Glomerular visceral epithelial cell (primary cell): ENCODE data around the gene ADCY9.
"Not testable (repeated sequence)": the region's sequence is repeated elsewhere in the genome, so short reads cannot be mapped to it uniquely, and the experiment has no call there.

Source experiments
- DNase-seq: peaks from one replicate; pipeline ENCODE4 v3.0.0-alpha.2; 2016; ENCODE audit errors: extremely low spot score

ADCY9 gene

DNA sequence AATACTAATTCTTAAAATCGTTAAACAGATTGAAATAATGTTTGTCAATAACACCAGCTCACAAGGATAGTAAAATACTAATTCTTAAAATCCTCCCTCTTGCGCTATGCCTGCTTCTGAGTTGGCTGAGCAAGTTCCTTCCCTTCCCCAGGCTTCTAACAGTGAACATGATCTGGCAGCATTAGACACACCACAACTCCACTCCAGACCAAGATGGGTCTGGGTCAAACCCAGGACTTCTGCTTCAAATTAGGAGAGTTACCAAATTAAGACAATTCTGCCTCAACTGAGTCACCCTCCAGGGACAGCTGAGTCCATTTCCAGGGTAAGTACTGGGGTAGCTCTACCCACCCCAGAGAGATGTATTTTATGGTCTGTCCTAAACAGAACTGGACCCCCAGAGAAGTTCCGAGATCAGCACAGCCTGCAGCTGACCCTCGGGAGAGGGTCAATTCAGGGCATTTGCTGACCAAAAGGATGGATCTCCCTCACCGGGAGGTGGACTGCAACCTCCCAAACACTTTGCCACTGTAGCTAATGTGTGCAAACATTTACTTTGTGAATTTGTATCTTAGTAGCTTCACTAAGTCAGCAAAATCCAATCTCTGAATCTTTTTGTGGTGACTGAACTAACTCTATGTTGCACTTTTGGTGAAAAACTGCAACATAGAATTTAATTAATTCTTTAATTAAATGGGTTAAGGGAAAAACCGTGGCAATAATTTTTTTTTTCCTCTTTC is 48.8 kb downstream of the ADCY9 start:
- no peak for DNase-seq

DNA sequence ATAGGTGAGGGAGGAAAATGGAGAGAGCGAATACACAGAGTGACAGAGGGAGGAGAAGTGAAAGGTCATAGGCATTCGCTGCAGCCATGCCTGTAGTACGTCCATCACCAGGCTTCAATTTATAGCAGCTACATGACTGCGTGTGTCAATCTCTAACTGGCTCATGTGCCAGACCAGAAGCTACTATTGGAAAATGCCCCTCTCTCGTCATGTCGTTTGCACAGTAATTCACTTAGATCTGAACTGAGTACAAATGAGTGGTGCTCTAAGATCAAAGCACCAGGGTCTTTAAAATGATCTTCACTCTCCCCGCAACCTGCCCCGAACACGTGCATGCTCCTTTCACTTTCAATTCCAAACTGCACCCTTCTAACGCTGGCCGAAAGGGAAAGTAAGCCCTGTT is 51.3 kb downstream of the ADCY9 start:
- DNase-seq: no peak

DNA sequence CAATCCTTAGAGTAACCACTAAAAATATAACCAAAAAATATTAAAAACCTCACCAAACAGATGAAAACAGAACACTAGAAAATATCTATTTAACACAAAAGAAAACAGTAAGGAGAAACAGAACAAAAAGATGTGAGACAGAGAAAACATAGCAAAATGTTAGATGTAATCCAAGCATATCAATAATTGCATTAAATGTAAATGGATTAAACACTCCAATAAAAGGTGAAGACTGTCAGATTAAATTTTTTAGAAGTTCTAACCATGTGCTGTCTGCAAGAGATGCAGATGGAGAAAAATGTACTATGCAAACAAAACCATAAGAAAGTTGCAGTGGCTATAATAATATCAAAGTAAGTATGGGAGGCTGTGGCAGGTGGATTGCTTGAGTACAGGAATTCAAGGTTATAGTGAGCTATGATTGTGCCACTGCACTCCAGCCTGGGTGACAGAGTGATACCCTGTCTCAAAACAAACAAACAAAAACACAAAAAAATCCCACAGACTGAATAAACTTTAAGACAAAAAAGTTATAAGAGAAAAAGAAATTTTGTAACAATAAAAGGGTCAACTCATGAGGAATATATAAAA is 53.9 kb downstream of the ADCY9 start:
- DNase-seq: no peak

DNA sequence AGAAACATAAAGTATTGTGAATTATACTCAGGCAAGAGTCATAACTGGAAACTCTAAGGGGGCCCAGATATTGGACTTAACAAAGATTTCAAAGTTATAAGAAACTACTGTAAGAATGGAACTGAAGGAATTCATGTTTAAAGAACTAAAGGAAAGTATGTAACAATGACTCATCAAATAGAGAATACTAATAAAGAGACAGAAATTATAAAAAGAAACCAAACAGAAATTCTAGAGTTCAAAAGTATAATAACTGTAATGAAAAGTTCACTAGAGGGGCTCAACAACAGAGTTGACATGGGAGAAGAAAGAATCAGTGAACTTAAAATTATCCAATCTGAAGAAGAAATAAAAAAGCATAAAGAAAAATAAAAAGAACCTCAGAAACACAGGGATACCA is 55.4 kb downstream of the ADCY9 start:
- DNase-seq: no peak

DNA sequence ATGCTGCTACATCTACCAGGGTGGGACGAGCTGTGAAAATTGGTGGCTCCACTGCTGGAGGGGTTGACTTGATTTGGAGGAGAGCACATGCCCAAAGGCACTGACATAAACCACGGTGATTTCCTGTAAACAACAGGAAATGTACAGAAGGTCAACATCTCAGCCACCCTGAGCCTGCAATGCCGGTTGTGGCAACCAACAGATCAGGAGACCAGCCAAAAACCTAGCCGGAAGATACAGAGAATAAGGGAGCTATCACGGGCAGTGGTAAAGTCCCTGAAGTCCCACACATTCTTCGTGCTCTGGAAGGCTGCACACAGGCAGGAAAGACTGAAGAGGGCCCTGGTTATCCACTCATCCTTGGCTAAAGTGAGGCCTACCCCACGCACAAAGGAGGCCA is 56.2 kb downstream of the ADCY9 start:
- DNase-seq: no peak

DNA sequence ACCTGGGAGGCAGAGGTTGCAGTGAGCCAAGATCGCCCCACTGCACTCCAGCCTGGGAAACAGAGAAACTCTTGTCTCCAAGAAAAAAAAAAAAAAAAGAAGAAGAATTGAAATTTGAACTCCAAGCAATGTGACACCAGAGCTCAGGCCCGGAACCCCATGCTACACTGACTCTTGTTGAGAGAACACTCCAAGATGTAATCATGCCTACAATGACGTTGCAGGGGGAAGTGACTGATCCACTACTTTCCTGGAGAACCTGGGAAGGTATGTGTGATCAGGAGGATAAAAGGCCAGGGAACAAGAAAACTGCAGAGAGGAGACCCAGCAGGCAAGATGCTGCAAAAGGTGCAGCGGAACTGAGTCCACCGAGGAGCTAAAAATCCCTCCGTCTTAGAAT is 57.9 kb downstream of the ADCY9 start:
- no peak for DNase-seq

DNA sequence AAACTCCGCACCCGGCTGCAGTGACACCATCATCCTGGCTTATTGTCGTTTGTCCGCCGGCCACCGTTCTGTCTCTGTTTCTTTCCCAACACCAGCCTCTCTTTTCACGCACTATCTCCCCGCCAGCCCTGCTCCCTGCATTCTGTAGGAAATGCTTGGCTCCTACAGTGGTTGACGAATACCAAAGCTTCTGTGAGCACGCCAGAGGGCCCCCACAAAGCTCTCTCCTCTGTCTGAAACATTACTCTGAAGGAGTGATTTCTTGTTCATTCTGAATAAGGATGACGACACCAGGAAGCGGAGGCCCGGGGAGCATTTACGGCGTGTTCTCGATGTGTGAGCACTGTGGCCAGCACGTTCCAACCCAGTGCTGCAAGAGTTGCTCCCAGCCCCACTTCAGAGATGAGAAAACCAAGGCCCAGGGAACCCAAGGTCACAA is 58.8 kb downstream of the ADCY9 start:
- no peak for DNase-seq

DNA sequence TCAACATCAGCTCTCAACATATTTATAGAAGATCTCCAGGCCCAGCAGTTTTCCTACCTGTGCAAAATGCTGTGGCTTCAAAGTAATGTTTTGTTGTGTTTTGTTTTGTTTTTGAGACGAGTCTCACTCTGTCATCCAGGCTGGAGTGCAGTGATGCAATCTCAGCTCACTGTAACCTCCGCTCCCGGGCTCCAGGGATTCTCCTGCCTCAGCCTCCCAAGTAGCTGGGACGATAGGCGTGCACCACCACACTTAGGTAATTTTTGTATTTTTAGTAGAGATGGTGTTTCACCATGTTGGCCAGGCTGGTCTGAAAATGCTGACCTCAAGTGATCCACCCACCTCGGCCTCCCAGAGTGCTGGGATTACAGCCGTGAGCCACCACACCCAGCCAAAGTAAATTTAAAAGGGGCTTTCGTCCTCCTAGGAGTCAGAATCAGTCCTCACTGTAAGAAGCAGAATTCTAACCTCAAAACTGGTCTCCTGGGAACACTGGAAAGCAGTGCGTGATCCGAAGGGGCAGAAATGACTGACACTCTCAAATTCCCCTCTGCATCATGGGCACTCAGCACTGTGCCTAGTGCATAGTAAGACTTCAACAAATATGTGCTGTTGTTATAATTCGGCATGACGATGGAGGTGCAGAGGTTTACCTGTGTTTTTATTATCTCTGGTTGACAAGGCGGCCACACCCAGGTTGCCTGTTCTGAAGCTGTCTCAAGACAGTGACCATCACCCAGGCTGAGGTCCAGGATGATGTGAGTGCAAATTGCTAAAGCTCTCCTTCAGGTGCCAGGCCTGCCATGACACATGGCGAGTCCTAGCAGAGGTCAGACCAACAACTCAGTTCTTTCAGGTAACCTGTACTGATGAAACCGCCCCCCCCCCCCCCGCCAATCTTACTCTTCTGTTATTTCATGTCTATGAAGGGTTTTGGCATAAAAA is 59.8 kb downstream of the ADCY9 start:
- no peak for DNase-seq

DNA sequence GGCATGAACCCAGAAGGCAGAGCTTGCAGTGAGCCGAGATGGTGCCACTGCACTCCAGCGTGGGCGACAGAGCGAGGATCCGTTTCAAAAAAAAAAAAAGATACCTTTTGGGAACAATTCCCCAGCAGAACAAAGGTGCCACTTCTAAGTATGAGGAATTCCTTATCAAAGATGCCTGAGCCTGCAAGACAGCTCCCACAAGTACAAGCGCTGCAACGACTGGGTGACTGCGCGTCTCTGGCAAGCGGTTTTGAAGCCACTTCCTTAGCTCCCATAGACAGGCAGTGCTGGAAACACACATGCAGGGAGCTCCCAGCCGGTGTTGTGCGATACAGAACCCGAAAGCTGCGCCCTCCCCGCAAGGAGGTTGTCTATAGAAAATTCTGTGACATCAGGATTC is 60.5 kb downstream of the ADCY9 start:
- no peak for DNase-seq

DNA sequence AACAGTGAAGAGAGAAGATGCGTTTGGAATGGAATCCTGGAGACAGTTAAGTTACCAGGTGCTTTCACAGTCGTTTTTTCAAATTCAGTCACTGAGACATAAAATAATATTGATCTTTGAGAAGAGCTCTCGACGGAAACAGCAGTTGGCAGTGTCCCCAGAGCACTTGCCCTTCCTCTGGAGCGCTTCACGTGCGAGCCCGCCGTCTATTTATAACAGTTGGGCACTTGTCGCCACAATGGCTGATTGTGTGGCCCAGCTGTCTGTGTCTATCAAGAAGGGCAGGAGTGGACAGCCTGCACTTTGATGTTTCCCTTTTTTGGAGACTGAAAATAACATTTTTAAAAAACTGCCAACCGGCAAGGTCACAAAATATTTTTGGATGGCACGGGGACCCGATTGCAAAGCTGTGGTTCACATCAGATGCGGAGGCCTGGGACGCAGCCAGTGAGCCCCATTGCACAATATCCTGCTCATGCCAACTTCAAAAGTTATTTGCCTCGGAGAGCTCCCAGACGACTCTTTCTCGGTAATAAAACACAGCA is 62.9 kb downstream of the ADCY9 start:
- no peak for DNase-seq

DNA sequence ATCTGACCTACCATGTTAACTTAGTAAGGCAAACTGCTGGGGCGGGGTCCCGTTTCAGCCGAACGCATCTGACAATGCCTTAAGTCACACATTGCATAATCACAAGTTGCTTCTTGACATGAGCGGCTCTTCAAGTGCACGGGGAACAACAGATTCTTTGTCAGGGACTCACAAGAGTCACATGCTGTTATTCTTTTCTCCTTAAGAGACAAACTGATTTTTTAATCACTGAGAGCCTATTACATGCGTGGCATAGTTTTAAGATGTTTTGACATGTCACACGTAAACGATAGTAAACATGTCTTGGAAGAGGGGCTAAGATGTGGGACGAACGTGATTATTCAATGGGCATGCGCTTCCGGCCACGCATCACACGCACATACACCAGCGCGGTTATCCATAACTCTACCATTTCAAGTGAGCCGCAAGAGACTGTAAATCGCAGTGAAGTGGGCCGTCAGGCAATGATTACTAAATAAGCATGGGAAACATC is 63.4 kb downstream of the ADCY9 start:
- no peak for DNase-seq

DNA sequence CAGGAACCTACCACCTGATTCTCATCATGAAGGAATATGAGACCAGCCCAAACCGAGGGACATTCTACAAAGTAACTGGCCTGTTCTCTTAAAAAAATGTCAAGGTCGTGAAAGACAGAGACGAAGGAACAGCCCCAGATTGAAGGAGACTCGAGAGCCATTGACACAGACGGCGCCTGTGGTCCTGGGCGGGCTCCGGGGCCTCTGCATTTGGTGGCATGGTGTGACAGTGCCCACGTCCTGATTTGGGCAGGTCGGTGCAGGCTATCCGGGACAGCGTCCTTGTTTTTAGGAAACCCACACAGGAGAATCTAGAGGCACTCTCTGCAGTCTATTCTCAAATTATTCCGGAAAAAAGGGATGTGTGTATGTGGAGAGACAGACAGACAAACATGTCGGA is 64.1 kb downstream of the ADCY9 start:
- no peak for DNase-seq

DNA sequence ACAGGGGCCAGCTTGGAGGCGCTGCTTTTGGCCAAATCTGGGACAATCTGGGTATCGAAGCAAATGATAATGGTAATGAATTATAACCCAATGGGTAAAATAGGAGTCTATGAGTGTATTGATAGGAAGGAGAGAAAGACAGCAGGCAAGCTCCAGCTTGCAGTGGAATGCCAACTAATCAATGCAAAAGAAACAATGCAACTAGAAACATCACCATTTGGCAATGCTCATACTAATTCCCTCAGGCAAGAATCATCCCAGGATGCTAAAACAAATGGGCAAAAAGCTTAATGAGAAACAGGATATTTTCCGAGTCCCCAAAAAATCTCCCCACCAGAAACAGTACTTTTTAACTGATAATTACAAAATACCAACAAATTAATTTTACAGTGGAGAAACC is 64.7 kb downstream of the ADCY9 start:
- no peak for DNase-seq

DNA sequence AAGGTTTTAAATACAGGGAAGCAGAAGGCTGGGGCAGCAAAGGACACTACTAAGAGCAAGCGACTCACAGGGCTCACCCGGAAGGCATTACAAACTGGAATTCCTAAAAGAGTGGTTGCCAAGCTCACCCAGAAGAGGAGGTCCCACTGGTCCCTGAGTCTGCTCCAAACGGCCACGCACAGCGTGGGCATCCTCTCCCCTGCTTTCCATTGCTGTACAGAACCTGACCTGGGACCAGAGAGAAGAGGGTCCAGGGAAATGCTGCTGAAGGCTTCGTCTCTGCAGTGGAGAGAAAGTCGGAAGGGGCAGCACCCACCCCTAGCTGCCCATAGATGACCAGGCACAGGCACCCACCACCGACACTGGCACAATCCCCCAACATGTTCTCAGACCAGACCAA is 67.2 kb downstream of the ADCY9 start:
- DNase-seq: no peak

DNA sequence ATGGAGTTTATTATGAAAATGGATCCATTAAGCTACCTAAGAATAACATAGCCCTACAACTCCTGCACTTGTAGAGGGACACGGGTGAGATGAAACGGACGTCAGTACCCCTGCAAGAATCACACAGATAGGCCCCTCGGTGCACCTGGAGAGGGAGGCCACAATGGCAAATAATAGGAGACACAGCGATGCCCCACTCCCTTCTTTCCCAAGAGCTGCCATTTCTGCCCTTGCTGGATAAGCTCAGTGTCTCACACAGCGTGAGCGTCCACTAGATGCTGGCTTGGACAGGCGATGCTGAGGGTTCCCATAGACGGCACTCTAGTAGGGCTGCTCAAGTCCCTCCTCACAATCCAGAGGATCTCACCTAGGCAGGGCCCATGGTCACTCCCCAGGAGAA is 67.8 kb downstream of the ADCY9 start:
- no peak for DNase-seq

DNA sequence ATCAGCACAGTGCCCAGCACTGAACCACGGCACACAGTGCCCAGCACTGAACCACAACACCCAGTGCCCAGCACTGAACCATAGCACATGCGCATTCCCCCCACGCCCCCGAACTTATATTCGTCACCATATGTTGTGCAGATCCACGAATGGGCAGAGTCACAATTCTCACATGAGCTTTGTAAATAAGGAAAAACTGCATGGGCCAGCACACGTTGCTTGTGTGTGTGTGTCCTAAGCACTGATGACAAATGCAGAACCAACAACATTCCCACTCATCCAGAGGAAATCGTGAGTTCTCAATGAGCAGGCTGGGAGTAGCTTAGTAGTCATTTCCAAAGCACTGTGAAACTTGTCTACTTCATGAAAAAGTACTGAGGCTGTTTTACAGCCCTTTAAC is 70.0 kb downstream of the ADCY9 start:
- DNase-seq: no peak

DNA sequence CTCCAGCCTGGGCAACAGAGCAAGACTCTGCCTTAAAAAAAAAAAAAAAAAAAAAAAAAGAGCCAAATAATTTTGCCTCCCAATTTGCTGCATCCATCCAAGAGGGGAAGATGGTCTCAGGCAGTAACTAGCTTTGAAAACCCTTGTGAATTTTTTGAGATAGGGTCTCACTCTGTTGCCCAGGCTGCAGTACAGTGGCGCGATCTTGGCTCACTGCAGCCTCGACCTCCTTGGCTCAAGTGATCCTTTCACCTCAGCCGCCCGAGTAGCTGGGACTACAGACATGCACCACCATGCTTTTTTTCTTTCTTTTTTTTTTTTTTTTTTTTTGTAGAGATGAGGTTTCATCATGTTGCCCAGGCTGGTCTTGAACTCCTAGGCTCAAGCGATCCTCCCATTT is 70.7 kb downstream of the ADCY9 start:
- DNase-seq: not testable (repeated sequence)

DNA sequence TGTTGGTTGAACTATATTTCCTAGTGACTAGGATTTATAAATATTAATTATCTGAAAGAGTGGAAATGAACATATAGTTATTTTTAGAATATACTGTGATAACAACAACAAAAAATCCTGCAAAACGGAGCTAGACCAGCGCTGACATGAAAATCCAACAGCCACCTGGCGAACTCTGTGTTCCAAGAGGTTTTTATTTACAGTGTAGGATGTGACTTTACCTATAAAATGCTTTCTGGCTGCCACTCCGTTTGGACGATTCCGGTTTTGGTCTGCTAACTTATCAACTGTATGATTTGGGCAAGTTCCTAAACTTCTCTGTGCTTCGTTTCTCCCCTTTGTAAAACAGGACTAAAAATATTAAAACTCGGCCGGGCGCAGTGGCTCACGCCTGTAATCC is 73.7 kb downstream of the ADCY9 start:
- no peak for DNase-seq

DNA sequence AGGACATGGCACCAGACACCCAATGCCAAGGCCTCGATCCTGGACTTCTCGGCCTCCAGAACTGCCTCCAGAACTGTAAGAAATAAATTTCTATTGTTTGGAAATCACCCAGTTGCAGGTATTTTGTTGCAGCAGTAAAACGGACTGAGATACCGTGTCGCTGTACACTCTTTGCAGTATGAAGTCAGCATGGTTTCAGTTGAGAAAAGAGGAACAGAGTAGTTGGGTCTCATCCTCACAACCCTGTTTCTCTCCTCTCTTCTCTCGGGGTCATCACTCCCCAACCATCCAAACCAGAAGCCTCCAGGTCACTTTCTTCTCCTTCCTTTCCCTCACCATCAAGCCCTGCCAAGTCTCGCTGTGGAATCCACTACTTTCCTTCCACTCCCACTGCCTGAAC is 77.8 kb downstream of the ADCY9 start:
- no peak for DNase-seq

DNA sequence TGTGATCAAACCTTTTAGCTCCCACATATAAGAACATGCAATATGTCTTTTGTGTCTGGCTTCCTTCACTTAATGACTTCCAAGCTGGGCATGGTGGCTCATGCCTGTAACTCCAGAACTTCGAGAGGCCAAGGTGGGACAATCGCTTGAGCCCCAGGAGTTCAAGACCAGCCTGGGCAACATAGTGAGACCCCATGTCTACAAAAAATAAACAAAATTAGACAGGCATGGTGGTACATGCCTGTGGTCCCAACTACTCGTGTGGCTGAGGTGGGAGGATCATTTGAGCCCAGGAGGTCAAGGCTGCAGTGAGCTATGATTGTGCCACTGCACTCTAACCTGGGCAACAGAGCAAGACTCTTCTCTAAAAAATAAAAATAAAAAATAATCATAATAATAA is 79.3 kb downstream of the ADCY9 start:
- DNase-seq: not testable (repeated sequence)

DNA sequence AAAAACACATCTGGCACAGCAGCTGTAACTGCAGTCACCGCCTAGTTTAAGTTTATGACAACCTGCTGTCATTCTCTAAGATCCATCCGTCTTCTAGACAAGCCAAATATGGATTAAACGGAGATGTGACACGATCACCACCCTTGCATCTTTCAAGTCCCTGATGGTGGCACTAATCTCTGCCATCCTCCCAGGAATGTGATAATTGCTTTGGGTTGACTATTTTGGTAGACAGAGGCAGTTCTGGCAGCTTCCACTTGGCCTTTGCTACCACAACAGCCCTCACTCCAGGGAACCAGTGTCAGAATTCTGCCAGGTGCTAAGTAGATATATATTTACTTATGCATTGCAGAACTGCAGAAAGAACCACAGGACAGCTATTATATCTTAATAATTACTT is 81.3 kb downstream of the ADCY9 start:
- no peak for DNase-seq

DNA sequence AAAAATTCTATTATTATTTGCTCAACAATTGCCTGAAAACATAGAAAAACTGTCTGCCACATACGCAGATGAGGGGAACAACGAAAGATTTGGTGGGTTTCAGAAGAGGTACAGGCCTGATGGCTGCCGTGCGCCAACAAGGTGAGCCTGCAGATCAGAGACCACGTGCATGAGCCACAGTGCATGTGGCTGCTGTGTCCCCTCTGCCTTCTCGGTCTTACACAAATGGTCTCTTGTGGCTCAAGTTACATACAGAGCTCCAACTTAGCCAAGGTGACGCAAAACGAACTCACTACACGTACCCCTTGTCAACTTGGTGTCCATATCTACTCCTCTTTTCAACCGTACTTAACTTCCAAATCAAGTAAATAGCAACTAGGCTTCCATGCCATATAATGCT is 82.3 kb downstream of the ADCY9 start:
- DNase-seq: no peak
